ENCODE results near the gene ZNF785.
A peak's percentile ranks its signal among the peaks of the same experiment; 100 is the strongest.
"Not testable (repeated sequence)": the region's sequence is repeated elsewhere in the genome, so short reads cannot be mapped to it uniquely, and the experiment has no call there.

ZNF785 gene

DNA sequence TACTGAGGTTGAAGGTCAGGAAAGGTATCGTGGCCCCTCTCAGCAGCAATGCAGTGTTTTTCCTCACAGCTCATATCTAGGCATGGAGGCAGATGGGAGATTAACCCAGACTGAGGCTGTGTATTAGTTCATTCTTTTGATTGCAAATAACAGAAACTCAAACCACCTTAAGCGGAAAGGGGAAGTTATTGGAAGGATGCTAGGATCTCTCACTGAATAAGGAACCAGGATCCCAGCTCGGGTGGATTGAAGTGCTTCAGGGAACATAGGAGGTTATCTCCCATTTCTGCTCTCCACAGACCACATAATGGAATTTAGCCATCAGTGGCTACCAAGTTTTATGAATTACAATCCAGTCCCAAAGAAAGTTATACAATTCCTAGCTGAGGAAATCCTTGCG lies 16.5 kb upstream of the ZNF785 start:
- no peak for DNase-seq

DNA sequence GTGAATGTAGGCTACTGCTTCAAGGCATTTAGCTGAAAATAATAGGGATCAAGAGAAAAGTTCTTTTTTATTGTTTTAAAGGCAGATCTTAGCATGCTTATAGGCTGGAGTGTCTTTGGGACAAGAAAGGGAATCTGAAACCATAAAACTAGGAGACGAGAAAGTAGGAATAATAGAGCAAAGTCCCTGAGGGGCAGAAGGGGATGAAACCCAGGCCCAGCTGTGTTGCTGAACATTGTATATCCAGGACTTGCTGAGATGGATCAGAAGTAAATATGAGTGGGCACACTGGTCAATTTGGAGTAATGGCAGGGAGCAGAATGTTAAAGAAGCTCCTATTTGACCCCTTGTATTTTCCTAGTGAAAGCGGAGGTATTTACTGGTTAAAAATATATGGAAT lies 15.4 kb upstream of the ZNF785 start:
- DNase-seq: no peak

DNA sequence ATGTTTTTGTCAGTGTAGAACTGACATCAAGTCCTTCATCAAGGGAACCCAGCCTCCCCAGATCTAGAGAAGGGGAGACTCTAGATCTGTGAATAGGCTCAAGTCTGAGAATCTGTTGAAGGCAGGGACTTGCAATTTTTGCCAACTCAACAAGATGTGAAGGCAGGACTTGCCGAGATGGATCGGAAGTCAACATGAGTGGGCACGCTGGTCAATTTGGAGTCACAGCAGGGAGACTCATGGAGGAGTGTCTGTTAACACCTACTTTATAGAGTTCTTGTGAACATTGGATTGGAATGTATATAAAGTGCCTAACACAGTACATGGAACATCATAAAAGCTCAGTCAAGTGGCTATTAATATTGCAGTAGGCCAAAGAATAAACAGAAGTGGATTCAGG lies 14.7 kb upstream of the ZNF785 start:
- no peak for DNase-seq

DNA sequence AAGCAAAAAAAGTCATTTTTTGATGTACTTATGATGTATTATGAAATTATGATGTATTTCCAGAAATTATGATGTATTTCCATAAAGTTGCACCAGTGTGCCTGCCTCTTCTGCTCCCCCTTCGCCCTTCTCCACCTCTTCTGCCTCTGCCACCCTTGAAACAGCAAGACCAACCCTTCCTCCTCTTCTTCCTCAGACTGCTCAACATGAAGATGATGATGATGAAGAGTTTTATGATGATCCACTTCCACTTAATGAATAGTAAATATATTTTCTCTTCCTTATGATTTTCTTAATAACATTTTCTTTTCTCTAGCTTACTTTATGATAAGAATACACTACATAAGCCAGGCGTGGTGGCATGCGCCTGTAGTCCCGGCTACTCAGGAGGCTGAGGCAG lies 7.4 kb upstream of the ZNF785 start:
- no peak for DNase-seq

DNA sequence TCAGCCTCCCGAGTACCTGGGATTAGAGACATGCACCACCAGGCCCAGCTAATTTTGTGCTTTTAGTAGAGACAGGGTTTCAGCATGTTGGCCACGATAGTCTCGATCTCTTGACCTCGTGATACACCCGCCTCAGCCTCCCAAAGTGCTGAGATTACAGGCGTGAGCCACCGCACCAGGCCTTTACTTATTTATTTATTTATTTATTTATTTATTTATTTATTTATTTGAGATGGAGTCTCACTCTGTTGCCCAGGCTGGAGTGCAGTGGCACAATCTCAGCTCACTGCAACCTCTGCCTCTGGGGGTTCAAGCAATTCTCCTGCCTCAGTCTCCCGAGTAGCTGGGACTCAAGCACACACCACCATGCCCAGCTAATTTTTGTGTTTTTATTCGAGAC lies 5.4 kb upstream of the ZNF785 start:
- not testable (repeated sequence) for DNase-seq

DNA sequence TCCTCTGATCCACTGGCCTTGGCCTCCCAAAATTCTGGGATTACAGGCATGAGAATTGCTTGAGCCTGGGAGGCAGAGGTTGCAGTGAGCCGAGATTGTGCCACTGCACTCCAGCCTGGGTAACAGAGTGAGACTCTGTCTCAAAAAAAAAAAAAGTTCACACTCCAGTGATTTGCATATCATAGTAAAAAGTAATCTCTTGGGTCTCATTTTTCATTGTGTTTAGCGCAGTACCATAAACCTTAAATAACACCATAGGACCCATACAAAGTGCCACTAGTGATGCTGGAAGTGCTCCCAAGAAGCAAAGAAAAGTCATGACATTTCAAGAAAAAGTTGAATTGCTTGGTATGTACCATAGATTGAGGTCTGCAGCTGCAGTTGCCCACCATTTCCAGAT lies 4.1 kb upstream of the ZNF785 start:
- DNase-seq: not testable (repeated sequence)

DNA sequence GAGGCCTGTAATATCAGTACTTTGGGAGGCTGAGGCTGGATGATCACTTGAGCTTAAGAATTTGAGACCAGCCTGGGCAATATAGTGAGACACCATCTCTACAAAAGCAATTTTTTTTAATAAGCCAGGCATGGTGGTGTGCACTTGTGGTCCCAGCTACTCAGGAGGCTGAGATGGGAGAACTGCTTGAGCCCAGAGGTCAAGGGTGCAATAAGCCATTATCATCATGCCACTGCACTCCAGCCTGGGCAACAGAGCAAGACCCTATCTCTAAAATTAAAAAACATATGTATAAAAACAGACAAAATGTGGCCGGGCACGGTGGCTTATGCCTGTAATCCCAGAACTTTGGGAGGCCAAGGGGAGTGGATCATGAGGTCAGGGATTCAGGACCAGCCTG lies 3.2 kb upstream of the ZNF785 start:
- DNase-seq: no peak

DNA sequence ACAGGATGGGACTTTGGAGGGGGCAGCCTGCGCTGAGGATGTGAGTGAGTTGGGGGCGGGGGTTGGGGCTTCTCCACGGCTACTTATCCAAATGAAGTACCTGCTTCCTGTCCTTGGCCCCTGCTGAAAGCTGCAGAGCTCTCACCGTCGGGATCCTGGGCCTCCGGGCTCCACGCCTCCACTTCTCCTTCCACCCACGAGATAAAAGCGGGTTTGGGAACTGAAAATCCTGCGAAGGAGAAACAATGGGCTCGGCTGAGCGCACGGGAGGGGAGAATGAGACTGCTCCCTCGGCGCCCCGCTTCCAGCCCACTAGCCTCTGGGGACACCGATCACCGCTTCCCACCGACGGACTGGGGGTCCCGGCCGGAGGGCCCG lies 486 bp downstream of the ZNF785 start:
- DNase-seq: no peak

DNA sequence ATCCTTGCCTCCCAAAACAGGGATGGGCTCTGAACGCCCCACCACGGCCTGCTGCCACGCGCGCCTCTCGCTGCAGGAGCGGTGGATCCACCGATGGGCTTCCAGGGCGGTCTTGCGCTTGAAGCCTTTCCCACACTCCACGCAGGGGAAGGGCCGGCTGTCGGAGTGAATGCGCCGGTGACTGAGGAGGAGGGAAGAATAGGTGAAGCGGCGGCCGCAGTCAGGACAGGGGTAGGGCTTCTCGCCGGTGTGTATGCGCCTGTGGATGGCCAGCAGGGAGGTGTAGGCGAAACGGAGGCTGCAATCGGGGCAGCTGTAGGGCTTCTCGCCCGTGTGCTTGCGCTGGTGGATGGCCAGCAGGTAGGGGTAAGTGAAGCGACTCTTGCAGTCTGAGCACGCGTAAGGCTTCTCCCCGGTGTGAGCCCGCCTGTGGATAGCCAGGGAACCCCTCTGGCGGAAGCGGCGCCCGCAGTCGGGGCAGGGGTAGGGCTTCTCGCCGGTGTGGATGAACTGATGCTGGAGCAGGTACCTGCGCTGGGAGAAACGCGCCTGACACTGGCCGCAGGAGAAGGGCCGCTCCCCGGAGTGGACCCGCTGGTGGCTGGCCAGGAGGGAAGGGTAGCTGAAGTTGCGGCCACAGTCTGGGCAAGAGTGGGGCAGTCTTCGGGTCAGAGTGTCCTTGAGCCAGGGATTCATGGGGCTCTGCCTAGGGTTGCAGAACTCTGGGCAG lies 2.7 kb downstream of the ZNF785 start:
- DNase-seq: no peak

DNA sequence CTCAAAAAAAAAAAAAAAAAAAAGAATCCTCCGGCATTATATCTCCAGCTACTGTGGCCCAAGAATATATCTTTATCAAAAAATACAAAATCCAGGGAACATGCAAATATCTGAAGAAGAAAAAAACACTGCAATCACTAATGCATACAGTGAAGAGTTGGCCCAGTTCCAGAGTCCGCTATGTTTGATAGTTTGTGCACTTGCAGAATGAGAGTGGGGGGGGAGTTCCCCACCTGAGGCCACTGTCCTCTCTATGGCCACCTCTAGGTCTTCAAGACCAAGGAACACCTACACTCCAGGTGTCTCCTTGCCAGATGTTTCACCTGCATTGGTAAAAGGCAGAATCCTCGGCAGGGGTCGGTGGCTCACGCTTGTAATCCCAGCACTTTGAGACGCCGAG lies 4.0 kb downstream of the ZNF785 start:
- no peak for DNase-seq

DNA sequence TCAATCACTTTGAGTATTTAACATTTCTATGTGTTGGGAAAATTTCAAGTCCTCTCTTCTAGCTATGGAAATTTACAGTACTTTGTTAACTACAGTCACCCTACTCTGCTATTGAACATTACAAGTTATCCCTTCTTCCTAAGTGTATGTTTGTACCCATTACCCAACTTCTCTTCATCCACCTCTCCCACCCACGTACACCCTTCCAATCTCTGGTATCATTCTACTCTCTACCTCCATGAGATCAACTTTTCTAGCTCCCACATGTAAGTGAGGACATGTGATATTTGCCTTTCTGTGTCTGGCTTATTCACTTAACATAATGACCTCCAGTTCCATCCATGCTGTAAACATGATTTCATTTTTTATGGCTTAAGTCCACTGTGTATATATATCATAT lies 10.8 kb downstream of the ZNF785 start:
- no peak for DNase-seq

DNA sequence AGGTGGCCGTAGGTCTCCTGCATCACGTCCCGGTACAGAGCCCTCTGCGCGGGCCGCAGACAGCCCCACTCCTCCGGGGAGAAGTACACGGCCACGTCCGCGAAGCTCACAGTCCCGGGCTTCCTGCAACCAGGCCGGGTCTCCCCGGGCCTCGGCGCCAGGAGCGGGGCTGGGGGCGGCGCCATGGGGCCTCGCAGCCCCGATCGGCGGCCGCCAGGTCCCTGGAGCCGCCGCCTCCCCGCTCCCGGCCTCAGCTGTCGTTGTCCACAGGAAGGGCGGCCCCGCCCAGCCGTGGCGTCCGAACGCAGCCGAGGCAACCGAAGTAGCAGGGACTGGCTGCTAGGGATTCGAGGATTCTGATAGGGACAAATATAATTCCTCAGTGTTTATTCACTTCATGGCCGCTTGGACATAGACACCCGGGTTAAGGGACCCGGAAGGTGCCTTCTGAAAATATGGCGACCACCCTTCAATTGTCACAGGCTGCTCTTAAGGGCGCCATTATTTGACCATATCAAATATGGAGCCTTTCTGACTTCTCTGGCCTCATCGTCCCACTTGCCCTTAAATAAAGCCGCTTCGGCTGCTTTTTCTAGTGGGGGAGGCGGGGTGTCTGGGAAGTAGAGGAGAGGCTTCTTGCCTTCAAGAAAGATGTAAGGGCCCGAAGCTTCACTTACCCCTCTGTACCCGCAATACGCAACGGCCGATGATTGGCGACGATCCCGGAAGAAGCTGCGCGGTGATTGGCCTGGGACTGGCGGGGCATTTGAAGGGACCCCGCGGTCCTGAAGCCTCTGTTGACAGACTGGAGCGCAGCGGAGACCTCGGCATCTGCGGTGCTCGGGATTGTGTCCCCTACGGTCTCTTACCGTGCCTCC lies 13.8 kb downstream of the ZNF785 start, which contains the start of gene ZNF688:
ZNF688 (minus strand) TSS at position 270 of the 878 bp plus-strand sequence; CDS start at position 185, 85 bp downstream.
- peak; percentile 82 to 87 for DNase-seq

DNA sequence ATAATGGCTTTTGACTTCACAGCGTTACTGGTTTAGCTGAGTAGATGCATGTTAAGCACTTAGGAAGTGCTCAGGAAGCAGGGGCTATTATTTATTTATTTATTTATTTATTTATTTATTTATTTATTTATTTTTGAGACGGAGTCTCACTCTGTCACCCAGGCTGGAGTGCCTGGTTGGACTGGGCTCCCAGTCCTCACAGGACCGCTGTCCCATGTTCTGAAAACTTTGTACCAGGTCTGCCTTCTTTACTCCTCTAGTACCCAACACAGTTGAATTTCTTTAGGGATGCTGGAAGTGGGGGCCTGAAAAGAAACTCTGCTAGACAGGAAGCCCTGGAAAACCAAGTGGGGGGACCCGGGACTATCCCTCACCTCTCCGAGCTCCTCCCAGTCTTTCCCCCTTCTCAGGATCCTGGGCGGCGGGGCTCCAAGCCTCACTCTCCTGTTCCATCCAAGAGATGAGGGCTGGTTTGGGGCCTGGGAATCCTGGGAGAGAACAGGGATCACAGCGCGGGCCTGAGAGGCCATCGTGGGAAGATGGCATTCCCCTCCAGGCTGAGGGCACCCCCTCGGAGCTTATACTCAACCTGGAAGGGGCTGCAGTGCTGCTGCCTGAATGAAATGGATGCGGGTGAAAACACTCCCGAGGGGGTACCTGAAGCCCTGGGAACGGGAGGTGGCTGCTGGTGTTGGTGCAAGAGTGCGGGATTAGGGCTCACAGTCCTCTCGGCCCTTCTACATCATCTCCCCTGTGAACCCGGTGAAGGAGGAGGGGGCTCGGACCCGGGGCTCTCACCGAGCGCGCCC lies 14.7 kb downstream of the ZNF785 start:
- peak in 1 of 2 experiments; percentile 2 for DNase-seq

DNA sequence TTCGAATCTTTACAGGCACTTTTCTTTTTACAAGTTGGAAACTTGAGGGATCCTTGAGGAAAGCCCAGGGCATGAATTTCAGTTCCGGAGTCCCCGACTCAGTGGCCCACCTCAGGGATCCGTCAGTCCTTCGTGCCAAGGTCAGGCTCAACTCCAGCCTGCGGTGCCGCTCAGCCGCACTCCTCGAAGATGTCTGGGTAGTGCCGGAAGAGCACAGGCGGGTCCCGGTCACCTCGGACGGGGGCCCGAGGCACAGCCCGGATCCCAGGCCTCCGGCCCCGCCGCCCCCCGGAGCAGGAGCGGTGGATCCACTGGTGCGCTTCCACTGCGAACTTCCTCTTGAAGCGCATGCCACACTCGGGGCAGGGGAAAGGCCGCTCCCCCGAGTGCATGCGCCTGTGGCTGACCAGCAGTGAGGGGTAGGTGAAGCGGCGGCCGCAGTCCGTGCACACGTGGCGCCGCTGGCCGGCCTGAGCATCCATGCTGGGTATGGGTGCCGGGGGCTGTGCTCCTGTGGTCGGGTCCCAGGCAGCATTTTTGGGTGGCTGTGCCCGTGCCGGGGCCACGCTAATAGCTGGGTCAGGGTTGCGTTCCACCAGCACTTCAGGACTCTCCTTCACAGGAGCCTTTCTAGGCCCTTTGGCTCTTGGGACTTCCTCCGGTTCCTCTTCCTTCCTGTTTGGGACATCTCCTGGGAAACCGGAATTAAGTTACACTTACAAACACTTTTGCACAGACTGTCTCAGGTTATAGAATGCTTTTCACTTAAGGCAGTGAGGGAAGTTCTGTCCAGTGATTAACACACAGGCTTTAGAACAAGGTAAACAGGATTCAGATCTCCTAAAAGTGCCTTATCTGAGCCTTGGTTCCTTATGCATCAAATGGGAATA lies 15.5 kb downstream of the ZNF785 start:
- DNase-seq: no peak

DNA sequence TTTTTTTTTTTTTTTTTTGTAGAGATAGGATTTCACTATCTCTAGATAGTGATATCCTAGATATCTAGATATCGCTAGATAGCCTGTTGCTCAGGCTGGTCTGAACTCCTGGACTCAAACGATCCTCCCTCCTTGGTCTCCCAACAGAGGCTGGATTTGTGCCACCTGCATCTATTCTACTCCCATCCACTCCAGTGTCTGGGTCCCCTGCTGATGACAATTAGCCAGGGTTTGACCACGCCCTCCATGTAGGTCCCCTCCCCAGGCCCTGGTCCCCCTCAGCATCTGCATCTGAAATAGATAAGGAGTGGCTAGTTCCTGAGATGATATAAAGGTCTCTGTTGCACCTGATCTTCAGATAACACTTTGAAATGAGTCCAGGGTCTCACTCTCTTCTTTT lies 16.2 kb downstream of the ZNF785 start:
- no peak for DNase-seq

DNA sequence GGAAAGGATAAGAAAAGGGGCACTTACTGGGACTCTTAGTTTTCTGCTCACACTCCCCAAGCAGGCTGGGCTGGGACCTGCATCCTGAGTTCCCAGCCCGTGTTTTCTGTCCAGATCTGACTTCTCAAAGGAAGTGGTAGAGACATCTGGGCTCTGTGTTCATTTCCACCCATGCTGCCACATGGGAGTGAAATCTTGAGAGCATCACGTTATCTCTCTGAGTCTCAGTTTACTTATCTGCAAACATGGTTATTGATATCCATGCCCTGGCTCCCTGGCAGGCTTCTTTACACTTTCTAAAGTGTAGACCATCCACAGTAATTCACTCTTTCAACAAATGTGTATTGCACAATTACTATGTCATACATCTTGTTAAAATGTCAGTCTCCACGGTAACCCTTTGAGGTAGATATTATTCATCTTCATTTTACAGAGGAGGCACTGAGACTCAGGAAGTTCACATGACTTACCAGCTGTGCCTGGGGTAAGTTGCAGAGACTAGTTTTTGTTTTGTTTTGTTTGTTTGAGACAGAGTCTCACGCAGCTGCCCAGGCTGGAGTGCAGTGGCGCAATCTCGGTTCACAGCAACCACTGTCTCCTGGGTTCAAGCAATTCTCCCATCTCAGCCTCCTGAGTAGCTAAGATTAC lies 17.4 kb downstream of the ZNF785 start:
- no peak for DNase-seq

DNA sequence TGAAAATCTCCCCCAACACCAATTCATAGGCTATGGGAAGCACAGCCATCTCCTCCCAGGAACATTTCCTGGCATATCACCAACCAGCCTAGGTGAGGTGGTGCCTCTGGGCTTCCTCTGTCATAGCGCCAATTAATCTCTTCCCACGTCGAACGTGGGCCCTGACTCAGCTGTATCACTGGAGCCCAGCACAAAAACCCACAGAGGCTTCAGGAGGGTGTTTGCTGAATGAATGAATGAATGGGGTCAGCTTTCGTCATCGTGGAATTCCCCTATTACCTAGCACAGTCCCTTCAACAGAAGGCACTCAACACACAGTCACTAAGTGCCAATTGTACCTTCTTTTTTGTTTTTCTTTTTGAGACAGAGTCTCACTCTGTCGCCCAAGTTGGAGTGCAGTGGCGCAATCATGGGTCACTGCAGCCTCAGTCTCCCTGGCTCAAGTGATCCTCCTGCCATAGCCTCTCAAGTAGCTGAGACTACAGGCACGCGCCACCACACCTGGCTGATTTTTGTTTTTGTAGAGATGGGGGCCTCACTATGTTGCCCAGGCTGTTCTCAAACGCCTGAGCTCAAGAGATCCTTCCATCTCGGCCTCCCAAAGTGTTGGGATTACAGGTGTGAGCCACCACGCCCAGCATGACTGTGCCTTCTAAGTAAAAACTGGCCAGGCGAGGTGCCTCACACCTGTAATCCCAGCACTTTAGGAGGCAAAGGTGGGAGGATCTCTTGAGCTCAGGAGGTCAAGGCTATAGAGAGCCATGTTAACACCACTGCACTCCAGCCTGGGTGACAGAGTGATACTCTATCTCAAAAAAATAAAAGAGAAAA lies 18.1 kb downstream of the ZNF785 start:
- DNase-seq: no peak

DNA sequence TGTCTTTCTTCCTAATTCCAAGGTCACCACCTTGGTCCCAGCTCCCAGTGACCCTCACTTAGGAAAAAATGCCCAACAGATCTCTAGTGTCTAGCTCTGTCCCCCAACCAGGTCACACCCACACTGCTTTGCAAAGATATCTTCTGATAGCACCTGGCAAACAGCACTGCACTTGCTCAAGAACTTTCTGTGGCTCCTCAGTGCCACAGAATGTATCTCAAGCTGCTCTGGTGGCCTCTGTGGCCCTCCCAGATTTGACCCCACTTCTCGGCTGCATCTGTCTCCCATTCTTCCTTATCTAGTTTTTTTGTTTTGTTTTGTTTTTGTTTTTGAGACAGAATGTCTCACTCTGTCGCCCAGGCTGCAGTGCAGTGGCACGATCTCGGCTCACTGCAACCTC lies 19.0 kb downstream of the ZNF785 start:
- no peak for DNase-seq

DNA sequence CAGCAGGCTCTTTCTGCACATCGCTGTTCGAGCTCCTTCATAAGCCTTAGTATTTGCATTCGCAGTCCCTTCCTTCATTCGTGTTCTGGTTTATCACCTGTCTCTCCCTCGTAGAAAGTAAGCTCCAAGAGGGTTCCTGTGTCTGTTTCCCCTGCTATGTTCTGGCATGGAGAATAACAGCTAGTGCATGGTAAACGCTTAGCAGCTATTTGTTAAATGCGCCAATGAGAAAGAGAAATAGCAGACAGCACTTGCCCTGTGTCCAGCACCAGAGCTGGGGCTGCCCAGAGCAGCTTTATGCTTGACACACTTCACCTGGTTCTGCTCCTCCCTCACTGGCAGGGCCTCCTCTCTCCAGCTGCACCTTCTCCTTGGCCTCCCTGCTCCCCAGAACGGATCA lies 19.5 kb downstream of the ZNF785 start:
- no peak for DNase-seq

DNA sequence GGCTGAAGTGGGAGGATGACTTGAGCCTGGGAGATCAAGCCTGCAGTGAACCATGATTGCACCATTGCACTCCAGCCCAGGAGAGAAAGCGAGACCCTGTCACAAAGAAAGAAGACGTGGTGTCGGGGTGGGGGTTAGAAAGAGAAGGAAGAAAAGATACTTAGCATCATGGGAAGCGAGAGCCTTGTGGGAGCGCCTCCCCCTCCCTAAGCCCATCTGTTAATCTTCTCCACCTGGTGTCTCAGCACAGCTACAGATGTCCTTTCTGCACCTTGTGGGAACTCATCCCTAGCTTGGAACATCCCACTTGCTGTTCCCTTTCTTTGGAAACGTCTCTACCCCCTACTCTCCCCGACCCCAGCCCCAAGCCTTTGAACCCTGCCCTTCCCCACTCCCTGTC lies 20.0 kb downstream of the ZNF785 start:
- no peak for DNase-seq

DNA sequence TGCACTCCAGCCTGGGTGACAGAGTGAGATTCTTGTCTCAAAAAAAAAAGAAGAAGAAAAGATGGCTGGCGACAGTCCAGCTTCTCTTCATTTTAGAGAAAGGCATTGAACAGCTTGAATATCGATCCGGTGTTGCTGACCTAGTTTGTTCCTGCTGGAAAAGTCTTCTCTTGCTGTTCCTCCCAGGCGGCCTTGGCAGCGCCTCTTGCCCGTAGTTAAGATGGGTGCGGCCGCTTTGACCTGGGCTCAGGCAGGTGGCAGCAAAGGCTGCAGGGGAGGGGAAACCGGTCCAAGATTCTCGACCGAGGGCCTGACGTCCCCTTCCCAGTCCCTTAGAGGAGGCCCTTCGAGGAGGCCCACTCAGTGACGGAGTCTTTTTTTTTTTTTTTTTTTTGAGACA lies 23.5 kb downstream of the ZNF785 start:
- no peak for DNase-seq
